Uterus (tissue), 2 donors: ENCODE results near the gene MTF1.

Experiments used
- POLR2A ChIP-seq, 2 donors: fragments of 450-650 bp; IDR thresholded peaks; one replicate each; pipeline ENCODE4 v1.6.1; 2016; ENCODE audit warnings: antibody characterized with exemption in 2 of 2, mild to moderate bottlenecking in 1 of 2, moderate library complexity in 1 of 2
- TF ChIP-seq, protein P1 (sequence below), 4 experiments: fragments of 200-600 bp in 2 of 4; fragments of 450-650 bp in 2 of 4; sonication (generic) in 2 of 4; IDR thresholded peaks; one replicate each; pipeline ENCODE4 v1.5.1; 2016 to 2019; ENCODE audit warnings: antibody characterized with exemption in 4 of 4, mild to moderate bottlenecking in 2 of 4, moderate library complexity in 1 of 4

DNA sequence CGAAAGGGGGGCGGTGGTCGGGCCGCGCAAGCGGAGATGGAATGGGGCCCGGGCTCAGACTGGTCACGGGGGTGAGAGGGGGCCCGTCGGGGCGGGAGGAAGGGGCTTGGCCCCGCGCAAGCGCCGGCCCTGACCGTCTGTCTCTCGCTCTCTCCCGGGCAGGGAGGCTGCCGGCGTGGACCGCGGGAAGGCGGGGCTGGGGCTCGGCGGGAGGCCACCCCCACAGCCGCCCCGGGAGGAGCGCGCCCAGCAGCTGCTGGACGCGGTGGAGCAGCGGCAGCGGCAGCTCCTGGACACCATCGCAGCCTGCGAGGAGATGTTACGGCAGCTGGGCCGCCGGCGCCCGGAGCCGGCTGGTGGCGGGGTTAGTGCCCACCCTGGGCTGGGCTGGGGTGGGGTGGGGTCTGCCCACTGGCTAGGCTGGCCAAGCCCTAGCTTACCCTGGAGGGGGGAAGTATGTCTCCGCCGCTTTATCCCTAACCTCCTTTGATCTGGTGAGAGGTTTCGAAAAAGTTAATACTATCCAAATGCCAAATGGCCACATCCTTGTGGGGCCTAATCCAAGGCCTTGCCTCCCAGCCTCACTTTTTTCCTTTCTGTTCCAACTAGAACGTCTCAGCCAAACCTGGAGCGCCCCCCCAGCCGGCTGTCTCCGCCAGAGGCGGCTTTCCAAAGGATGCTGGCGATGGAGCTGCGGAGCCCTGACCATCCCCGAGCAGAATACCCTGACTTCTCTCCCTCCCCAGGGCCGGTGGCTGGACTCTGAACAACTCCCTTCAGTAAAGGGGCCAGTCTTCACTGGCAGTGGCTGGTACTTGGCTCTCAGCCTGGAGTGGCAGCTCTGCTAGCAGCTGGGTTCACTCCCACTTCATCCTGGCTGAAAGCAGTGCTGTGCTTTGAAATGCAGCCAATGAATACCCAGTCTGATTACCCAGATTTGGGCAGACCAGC lies 50.7 kb downstream of the MTF1 start:
- TF ChIP-seq POLR2A (IDR thresholded peaks at IDR 0.05) = no peak
- TF ChIP-seq, protein P1, sequence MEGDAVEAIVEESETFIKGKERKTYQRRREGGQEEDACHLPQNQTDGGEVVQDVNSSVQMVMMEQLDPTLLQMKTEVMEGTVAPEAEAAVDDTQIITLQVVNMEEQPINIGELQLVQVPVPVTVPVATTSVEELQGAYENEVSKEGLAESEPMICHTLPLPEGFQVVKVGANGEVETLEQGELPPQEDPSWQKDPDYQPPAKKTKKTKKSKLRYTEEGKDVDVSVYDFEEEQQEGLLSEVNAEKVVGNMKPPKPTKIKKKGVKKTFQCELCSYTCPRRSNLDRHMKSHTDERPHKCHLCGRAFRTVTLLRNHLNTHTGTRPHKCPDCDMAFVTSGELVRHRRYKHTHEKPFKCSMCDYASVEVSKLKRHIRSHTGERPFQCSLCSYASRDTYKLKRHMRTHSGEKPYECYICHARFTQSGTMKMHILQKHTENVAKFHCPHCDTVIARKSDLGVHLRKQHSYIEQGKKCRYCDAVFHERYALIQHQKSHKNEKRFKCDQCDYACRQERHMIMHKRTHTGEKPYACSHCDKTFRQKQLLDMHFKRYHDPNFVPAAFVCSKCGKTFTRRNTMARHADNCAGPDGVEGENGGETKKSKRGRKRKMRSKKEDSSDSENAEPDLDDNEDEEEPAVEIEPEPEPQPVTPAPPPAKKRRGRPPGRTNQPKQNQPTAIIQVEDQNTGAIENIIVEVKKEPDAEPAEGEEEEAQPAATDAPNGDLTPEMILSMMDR (IDR thresholded peaks at IDR 0.05) = no peak
